GM19397 (cell line): Measurements from ENCODE around the gene PRDM10.

ENCODE experiments used
- ATAC-seq: cut with Tn5 transposase; IDR thresholded peaks from one replicate; pipeline ENCODE4 v1.9.1; 2021; ENCODE audit warnings: mild to moderate bottlenecking, moderate library complexity; ENCODE audit not compliant: unreplicated experiment

Gene PRDM10

GRCh38 chr11:129947474-129947873 is 55.2 kb downstream of the PRDM10 start:
- ATAC-seq, result no peak

GRCh38 chr11:129946965-129947364 is 55.7 kb downstream of the PRDM10 start:
- no peak for ATAC-seq

DNA sequence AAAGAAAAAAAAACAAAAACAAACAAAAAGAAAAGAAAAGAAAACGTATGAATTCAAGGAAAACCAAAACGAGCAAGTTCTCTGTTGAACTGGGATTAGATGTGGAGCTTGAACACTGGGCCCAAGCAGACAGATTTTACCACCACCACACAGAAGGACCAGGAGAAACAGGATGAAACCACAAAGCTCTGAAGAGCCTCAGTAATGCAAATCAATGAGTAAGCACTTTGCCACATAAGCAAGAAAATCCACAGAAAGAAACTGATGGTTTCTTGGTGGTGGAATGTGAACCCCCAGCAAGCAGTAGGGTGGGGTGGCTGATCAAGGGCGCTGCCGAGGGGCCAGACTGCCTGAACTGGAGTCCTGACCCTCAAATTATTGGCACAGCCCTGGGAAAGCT is 56.4 kb downstream of the PRDM10 start:
- ATAC-seq, result no peak

DNA sequence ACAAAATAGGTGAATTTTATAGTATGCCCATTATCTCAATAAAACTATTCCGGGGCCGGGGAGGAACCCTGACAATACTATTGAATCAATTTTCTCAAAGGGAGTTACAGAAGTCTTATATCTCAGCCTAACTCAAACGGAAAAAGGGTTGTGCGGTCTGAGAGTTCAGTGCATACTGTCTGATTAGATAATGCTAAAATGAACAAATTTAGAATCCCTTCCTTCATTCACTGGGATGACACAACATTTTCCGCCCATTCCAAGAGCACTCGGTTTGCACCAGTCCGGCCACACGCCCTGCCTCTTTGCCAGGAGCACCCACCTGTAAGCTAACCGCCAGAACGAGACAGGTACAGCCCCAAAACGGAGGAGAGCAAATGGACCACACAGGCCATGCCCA is 57.3 kb downstream of the PRDM10 start:
- ATAC-seq, result no peak

- ATAC-seq, result no peak
These were observed 57.9 kb downstream of the PRDM10 start for GRCh38 chr11:129944696-129945095.

DNA sequence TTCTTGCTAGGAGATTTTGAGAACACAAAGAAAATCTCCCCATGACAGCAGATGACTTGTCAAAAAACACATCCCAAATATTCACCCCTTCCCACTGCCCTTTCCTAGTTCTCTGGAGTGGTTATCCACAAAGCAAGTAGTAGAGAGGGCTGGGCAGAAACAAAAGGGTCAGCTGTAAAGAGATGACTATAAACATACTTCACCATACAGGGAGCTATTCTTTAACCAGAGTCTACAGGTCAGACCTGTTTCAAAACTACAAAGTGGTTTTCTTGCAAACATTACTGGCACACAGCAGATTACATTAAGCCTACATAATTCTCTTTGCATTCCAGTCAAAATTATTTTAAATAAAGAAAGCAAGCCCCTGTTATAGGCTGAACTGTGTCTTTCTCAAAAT is 59.6 kb downstream of the PRDM10 start:
- no peak for ATAC-seq

GRCh38 chr11:129939510-129939909 is 63.1 kb downstream of the PRDM10 start:
- no peak for ATAC-seq

DNA sequence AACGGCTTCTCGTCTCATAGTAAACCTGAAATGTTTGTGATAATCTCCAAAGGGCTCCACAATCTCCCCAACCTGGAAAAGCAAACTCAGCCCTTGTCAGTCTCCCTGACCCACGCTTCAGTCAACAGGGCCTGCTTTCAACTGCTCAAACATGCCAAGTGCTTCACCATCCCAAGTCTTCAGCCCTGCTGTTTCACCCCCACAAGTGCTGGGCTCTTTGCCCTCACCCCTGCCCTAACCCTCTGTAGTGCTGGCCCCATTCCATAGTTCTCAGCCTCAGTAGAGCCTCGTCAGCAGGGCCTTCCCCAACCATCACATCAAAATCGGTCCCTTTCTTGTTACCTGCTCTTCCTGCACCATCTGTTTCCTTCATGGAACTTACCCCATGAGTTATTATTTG is 63.9 kb downstream of the PRDM10 start:
- no peak for ATAC-seq

GRCh38 chr11:129937592-129938238 is 64.9 kb downstream of the PRDM10 start:
- ATAC-seq, result no peak

DNA sequence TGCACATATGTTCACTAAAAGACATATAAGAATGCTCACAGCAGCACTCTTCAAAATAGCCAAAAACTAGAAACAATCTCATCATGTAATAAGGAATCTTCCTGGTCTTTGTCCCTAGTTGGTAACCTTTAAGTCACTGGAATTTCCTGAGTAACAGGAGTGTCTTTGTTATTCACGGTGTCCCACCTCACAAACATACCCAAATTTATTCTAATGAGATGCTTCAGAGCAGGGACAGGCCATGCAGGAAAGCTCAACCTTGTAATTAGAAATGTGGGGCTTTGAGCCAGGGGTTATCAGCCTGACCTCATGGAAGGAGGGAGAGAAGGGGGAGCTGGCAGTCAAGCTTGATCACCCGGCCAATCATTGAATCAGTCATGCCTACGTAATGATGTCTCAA is 66.9 kb downstream of the PRDM10 start:
- ATAC-seq, result no peak

- no peak for ATAC-seq
These were observed 68.7 kb downstream of the PRDM10 start for GRCh38 chr11:129933891-129934290.

GRCh38 chr11:129933262-129933661 is 69.4 kb downstream of the PRDM10 start:
- ATAC-seq, result no peak

DNA sequence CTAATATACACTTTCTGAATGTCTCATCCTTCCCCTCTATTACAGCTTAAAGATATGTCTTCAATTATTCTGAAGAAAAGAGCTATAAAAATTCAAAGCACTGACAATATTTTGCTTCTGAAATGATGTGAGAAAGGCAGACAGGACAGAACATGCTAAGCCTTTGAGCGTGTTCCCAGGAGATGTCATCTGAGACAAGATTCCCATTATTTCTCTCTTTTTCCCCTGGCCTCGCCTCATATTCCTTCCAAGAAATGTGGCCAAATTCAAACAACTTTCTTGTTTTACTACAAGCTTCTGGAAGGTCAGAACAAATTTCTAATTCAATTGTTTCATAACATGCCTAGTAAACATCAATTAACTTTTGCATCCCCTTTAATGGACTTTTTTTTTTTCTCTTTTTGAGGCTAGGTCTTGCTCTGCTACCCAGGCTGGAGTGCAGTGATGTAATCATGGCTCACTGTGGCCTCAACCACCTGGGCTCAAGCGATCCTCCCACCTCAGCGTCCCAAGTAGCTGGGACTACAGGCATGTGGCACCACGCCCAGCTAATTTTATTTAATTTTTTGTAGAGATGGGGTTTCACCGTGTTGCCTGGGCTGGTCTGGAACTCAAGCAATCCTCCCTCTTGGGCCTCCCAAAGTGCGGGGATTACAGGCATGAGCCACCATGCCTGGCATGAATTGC is 70.1 kb downstream of the PRDM10 start:
- ATAC-seq, result no peak

DNA sequence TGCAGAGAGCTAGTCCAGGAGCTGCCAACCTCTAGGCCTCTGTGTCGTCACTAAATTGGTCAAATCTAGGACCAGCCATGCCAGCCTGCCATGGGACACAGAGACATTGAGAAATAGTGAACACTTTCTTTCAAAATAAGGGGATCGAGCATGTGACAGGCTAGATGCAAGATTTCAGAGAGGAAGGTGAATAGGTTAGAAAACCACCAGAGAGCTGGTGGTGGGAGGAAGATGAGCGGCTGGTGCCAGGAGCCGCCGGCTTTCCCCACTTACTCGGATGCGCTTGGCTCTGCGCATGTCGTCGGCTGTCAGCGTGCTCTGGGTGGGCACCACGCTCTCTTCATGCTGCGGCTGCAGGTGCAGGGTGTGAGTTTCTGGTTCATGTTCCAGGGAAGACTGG is 71.9 kb downstream of the PRDM10 start:
- ATAC-seq, result no peak

- no peak for ATAC-seq
These were observed 72.3 kb downstream of the PRDM10 start for GRCh38 chr11:129930296-129930695.

DNA sequence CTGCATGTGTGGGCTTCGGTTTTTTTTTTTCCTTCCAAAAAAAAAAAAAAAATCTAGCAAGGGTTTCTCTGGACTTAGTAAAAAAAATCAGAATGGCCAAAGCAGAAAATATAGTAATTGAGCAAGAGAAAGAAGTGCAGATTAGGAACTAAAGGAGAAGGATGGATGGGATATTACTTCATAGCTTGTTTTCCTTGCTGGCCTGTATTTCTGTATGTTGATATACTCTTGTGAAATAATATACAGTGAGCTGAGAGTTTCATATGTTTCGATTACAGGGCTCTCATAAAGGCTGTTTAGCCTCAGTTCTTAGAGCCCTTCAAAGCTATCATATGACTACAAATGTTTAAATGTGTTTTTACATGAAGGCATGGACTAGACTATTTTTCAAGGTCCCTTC is 72.9 kb downstream of the PRDM10 start:
- no peak for ATAC-seq

DNA sequence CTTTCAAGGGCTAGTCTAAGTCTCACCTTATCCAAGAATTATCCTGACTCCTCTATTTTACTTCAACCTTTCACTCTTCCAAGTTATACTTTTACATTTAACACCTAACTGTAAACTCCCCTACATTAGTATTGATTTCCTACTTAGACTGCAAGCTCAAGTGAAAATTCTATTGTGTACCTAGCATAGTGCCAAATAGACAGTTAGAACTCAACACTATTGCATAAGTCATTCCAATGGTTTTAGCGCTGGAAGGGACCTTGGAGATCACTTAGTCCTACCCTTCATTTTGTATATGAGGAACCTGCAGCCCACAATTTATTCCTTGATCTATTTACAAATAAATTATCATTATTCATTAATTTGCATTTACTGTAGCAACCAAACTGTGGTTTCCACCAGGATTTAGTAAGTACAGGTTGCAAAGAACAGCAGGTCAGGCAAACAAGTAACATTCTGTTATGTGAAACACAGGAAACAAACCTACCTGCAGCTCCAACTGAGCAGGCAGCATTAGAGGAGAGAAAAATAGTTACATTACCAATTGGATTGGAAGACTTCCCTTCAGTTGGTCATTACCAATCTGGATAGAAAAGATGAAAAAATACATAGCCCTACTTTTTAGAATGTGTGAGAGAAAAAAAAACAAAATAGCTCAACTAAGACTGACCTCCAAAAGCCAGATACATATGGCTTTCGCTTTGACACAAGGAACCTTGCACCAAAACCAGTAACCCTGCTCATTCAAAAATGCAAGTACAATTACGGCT is 73.5 kb downstream of the PRDM10 start:
- no peak for ATAC-seq

DNA sequence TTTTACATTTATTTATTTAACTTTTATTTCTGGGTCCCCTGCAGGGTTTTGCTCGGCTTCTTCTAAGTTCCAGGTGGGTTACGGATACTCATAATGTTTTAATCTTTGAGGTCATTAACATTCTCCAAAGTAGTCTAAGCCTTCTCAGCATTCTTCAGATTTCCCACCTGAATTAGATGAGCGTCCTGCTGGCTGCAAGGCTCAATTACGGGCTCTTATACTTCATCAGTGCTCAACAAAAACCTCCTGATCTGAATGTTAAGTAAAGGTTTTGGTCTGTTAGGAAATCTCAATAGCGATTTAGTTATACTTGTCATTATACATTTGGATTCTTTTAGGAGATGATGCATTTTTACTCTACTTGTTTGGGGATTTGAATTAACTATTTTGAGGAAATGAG is 80.0 kb downstream of the PRDM10 start:
- no peak for ATAC-seq

DNA sequence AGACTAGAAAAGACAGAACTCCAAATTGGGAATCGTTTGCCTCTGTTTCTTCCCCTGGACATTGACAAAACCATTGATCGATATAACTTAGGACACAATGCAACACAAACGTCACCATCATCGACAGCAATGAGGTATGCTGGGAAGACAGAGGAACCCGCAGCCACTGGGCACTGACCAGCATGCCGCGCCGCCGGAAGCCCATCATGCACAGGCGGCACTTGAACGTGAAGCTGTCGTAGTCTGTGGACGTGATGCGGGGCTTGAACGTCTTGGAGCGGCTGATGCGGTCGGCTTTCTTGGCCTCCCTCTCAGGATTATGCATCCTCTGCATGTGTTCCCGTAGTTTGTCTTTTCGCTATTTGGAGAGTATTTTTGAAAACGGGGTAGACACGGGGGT is 84.3 kb downstream of the PRDM10 start:
- ATAC-seq, result no peak

- ATAC-seq, result no peak
These were observed 85.4 kb downstream of the PRDM10 start for GRCh38 chr11:129917231-129917630.

DNA sequence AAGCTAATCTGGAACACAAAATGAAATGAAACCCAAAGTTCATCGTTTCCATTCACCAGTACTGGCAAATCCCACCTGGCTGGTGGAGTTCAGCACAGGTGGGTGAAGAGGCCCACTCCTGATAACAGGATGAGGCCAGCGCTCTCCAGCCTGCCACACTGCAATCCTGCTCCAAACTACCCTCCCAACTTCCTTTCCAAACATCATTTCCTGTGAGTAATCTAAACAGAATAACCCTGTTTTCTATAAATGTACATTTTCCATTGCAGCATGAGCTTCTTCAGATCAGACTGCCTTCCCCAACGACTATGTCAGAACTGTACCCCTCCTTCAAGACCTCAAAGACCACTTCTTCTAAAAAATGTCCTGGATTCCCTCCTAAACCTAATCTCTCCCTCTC is 91.3 kb downstream of the PRDM10 start:
- ATAC-seq, result no peak

GRCh38 chr11:129910360-129910759 is 92.3 kb downstream of the PRDM10 start:
- no peak for ATAC-seq
